IPS-18a (cell line): ENCODE measurements around the gene GCDH.

Source experiments
- H3K27ac ChIP-seq: one replicate; pipeline ENCODE4 v1.5.1; 2013; ENCODE audit warnings: low read length
- H3K27me3 ChIP-seq: one replicate; pipeline ENCODE4 v1.6.1; 2013; ENCODE audit warnings: mild to moderate bottlenecking, low read length; ENCODE audit not compliant: control insufficient read depth, insufficient read depth
- H3K36me3 ChIP-seq: one replicate; pipeline ENCODE4 v1.6.1; 2013; ENCODE audit warnings: low read depth, low read length; ENCODE audit not compliant: control insufficient read depth
- H3K4me1 ChIP-seq: one replicate; pipeline ENCODE4 v1.6.1; 2013; ENCODE audit warnings: low read depth, low read length; ENCODE audit not compliant: control insufficient read depth
- H3K4me3 ChIP-seq: one replicate; pipeline ENCODE4 v1.5.1; 2013; ENCODE audit warnings: low read length
- H3K9ac ChIP-seq: one replicate; pipeline ENCODE4 v1.6.1; 2013; ENCODE audit warnings: mild to moderate bottlenecking, low read length, moderate library complexity
- H3K9me3 ChIP-seq: one replicate; pipeline ENCODE4 v1.6.1; 2013; ENCODE audit warnings: low read depth, low read length; ENCODE audit not compliant: control insufficient read depth

GCDH gene

GRCh38 chr19:12937927-12938778, 47.2 kb downstream of the GCDH start, which contains the start of gene CALR:
Gene CALR, plus strand, starts transcription at chr19:12938609. Its CDS starts 71 bp downstream, at chr19:12938680.
- H3K9me3 ChIP-seq: no peaks in the 10 kb centered on the region
- H3K4me3 ChIP-seq: peak within 1 kb of the TSS; percentile 97
- no peaks in the 10 kb centered on the region for H3K27me3 ChIP-seq
- H3K36me3 ChIP-seq: peaks cover 37% of the 10 kb centered on the region
- peak within 1 kb of the TSS; percentile 12 for H3K27ac ChIP-seq
- peak within 1 kb of the TSS; percentile 88 for H3K9ac ChIP-seq
- H3K4me1 ChIP-seq: peaks cover 16% of the 10 kb centered on the region

GRCh38 chr19:12938779-12939601, 48.0 kb downstream of the GCDH start:
- Histone ChIP-seq H3K9ac (peak overlapping the region; percentile 88), H3K4me1 (peaks cover 16% of the 10 kb centered on the region), H3K27ac (no peak overlapping the region), H3K9me3 (no peaks in the 10 kb centered on the region), H3K27me3 (no peaks in the 10 kb centered on the region), H3K36me3 (peaks cover 44% of the 10 kb centered on the region), H3K4me3 (peak overlapping the region; percentile 97)

- Histone ChIP-seq H3K27ac (no peak overlapping the region), H3K9me3 (no peaks in the 10 kb centered on the region), H3K4me3 (peak overlapping the region; percentile 97), H3K36me3 (peaks cover 52% of the 10 kb centered on the region), H3K27me3 (no peaks in the 10 kb centered on the region), H3K4me1 (peaks cover 16% of the 10 kb centered on the region), H3K9ac (peak overlapping the region; percentile 88)
These were observed 49.0 kb downstream of the GCDH start for GRCh38 chr19:12939975-12940423.

- no peaks in the 10 kb centered on the region for H3K9me3 ChIP-seq
- H3K27me3 ChIP-seq: no peaks in the 10 kb centered on the region
- H3K4me1 ChIP-seq: peaks cover 16% of the 10 kb centered on the region
- no peak overlapping the region for H3K9ac ChIP-seq
- H3K36me3 ChIP-seq: peaks cover 52% of the 10 kb centered on the region
- H3K27ac ChIP-seq: no peak overlapping the region
- H3K4me3 ChIP-seq: no peak overlapping the region
These were observed 49.9 kb downstream of the GCDH start for GRCh38 chr19:12940897-12941296.

- Histone ChIP-seq H3K9ac (no peak overlapping the region), H3K4me3 (no peak overlapping the region), H3K36me3 (peaks cover 63% of the 10 kb centered on the region), H3K27ac (no peak overlapping the region), H3K9me3 (no peaks in the 10 kb centered on the region), H3K27me3 (no peaks in the 10 kb centered on the region), H3K4me1 (peaks cover 14% of the 10 kb centered on the region)
These were observed 52.6 kb downstream of the GCDH start for GRCh38 chr19:12943437-12944044.

- Histone ChIP-seq H3K4me1 (peaks cover 14% of the 10 kb centered on the region), H3K27me3 (no peaks in the 10 kb centered on the region), H3K9ac (no peak overlapping the region), H3K9me3 (no peaks in the 10 kb centered on the region), H3K27ac (no peak overlapping the region), H3K4me3 (no peak overlapping the region), H3K36me3 (peaks cover 70% of the 10 kb centered on the region)
These were observed 53.2 kb downstream of the GCDH start for GRCh38 chr19:12944104-12944674.

- Histone ChIP-seq H3K9me3 (no peaks in the 10 kb centered on the region), H3K27ac (peak within 1 kb of the TSS; percentile 71), H3K4me3 (peak within 1 kb of the TSS; percentile 95), H3K4me1 (peaks cover 5% of the 10 kb centered on the region), H3K9ac (peak within 1 kb of the TSS; percentile 92), H3K27me3 (no peaks in the 10 kb centered on the region), H3K36me3 (peaks cover 67% of the 10 kb centered on the region)
These were observed 54.6 kb downstream of the GCDH start, which contains the start of gene RAD23A for GRCh38 chr19:12945479-12946091. Gene RAD23A, plus strand, starts transcription at chr19:12945862. Its CDS starts 87 bp downstream, at chr19:12945949.

GRCh38 chr19:12946092-12946721, 55.2 kb downstream of the GCDH start:
- peak overlapping the region; percentile 92 for H3K9ac ChIP-seq
- H3K4me1 ChIP-seq: peaks cover 5% of the 10 kb centered on the region
- no peaks in the 10 kb centered on the region for H3K27me3 ChIP-seq
- no peaks in the 10 kb centered on the region for H3K9me3 ChIP-seq
- peak overlapping the region; percentile 71 for H3K27ac ChIP-seq
- H3K4me3 ChIP-seq: peak overlapping the region; percentile 95
- peaks cover 67% of the 10 kb centered on the region for H3K36me3 ChIP-seq

- Histone ChIP-seq H3K27ac (peak overlapping the region; percentile 71), H3K4me1 (peaks cover 5% of the 10 kb centered on the region), H3K36me3 (peaks cover 67% of the 10 kb centered on the region), H3K9ac (peak overlapping the region; percentile 92), H3K4me3 (peak overlapping the region; percentile 95), H3K9me3 (no peaks in the 10 kb centered on the region), H3K27me3 (no peaks in the 10 kb centered on the region)
These were observed 56.0 kb downstream of the GCDH start for GRCh38 chr19:12946731-12947496.
